GM19328 (cell line): ENCODE results near the gene TMEM164.

Source experiments
- ATAC-seq: cut with Tn5 transposase; IDR thresholded peaks from one replicate; pipeline ENCODE4 v1.9.1; 2021; ENCODE audit warnings: mild to moderate bottlenecking, moderate library complexity; ENCODE audit not compliant: unreplicated experiment

The TMEM164 gene

GRCh38 chrX:110192516-110192915, 189.6 kb downstream of the TMEM164 start:
- ATAC-seq: no peak

GRCh38 chrX:110194977-110195376, 192.1 kb downstream of the TMEM164 start:
- ATAC-seq: no peak

- ATAC-seq: no peak
Measured at GRCh38 chrX:110201799-110202198, 198.9 kb downstream of the TMEM164 start.

- no peak for ATAC-seq
Measured at GRCh38 chrX:110204986-110205385, 202.1 kb downstream of the TMEM164 start.

GRCh38 chrX:110208092-110208491, 205.2 kb downstream of the TMEM164 start:
- ATAC-seq: no peak

- no peak for ATAC-seq
Measured at GRCh38 chrX:110210417-110211139, 207.7 kb downstream of the TMEM164 start.

GRCh38 chrX:110211340-110211739, 208.4 kb downstream of the TMEM164 start:
- no peak for ATAC-seq

- no peak for ATAC-seq
Measured at GRCh38 chrX:110212299-110212698, 209.4 kb downstream of the TMEM164 start.

GRCh38 chrX:110213183-110213582, 210.3 kb downstream of the TMEM164 start:
- ATAC-seq: no peak

- ATAC-seq: no peak
Measured at GRCh38 chrX:110214684-110215083, 211.8 kb downstream of the TMEM164 start.

GRCh38 chrX:110215411-110215810, 212.5 kb downstream of the TMEM164 start:
- no peak for ATAC-seq

GRCh38 chrX:110216027-110216426, 213.1 kb downstream of the TMEM164 start:
- ATAC-seq: no peak

- no peak for ATAC-seq
Measured at GRCh38 chrX:110218591-110218990, 215.7 kb downstream of the TMEM164 start.

GRCh38 chrX:110219920-110220319, 217.0 kb downstream of the TMEM164 start:
- ATAC-seq: no peak

- ATAC-seq: no peak
Measured at GRCh38 chrX:110222497-110223257, 219.8 kb downstream of the TMEM164 start.

- ATAC-seq: no peak
Measured at GRCh38 chrX:110224926-110225617, 222.2 kb downstream of the TMEM164 start.

- ATAC-seq: no peak
Measured at GRCh38 chrX:110226931-110227330, 224.0 kb downstream of the TMEM164 start.
